Stomach (tissue), 4 donors: ENCODE results near the gene TRABD2B.

Experiments
- CTCF ChIP-seq, 7 experiments: fragments of 450-650 bp in 4 of 7; fragments of 200-600 bp in 3 of 7; sonication (generic) in 3 of 7; IDR thresholded peaks; one replicate each; pipeline ENCODE4 v1.5.1; 2016 to 2019; ENCODE audit warnings: antibody characterized with exemption in 7 of 7, control low read depth in 2 of 7, mild to moderate bottlenecking in 1 of 7
- EP300 ChIP-seq: sonication (generic); formaldehyde crosslinking; IDR thresholded peaks from one replicate; pipeline ENCODE4 v1.6.1; 2017; ENCODE audit warnings: antibody characterized with exemption
- POLR2A ChIP-seq, 4 donors: fragments of 450-650 bp; IDR thresholded peaks; one replicate each; pipeline ENCODE4 v1.6.1; 2016; ENCODE audit warnings: antibody characterized with exemption in 4 of 4, control low read depth in 2 of 4, mild to moderate bottlenecking in 1 of 4, moderate library complexity in 1 of 4
- POLR2AphosphoS5 ChIP-seq, 3 donors: sonication (generic); formaldehyde crosslinking; IDR thresholded peaks; one replicate each; pipeline ENCODE4 v1.6.1; 2016; ENCODE audit warnings: antibody characterized with exemption in 3 of 3

DNA sequence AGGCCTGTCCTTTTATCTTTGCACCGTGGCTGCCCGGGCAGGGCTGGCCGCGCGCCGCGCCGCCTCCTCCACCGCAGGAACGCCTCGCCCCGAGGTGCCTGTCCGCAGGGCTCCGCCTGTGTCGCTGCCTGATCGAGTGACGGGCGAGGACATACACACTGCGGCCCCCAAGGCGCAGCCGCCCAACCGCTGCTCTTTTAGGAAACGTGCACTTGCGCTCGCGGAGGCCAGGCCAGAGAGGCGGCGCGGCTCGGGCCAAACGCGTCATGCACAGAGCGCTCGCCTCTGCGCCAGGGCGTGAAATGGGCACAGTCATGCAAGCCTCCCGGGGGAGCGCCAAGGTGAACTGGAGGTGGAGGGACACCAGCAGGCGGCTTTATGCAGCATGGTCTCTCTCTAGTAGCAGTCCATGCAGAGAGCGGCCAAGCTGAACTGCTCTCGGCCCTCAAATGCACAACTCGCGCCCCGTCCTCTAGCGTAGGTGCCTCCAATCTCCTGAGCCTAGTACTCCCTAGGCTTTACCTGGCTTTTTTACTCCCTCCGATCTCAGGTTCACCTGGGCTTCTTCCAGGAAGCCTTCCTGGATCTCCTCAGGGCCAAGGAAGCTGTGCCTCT lies 12.9 kb downstream of the TRABD2B start:
- TF ChIP-seq POLR2AphosphoS5 (IDR thresholded peaks at IDR 0.05) (no peak), CTCF (IDR thresholded peaks at IDR 0.05) (no peak), POLR2A (IDR thresholded peaks at IDR 0.05) (no peak), EP300 (no peak)
